H1 (cell line): ENCODE measurements around the gene NGEF. TPM values are rescaled to one million over a fixed set of nuclear protein-coding genes. Genes with fewer than 3 reads are reported as not detected.

Experiments used
- CTCF ChIA-PET: fragments of 300-600 bp; sonication (Branson Sonifier 250); formaldehyde crosslinking; loops from one replicate; lab custom pipeline; 2021; ENCODE audit not compliant: partially characterized antibody; lab: Charles Lee
- POLR2A ChIA-PET: fragments of 300-600 bp; sonication (Branson Sonifier 250); formaldehyde crosslinking; loops from one replicate; lab custom pipeline; 2021; ENCODE audit warnings: inconsistent platforms; ENCODE audit not compliant: partially characterized antibody; lab: Charles Lee
- DNase-seq, 2 experiments: peaks; one replicate each; pipeline versions ENCODE4 v3.0.0 to v3.0.0-alpha.2; 2010 to 2022; ENCODE audit warnings: low spot score in 2 of 2, low read depth in 1 of 2, mixed read lengths in 1 of 2
- FAIRE-seq: peaks from 2 replicates; lab custom pipeline; 2011; peaks lifted over from hg19 to GRCh38; lab: Jason Lieb, UNC
- H2AFZ ChIP-seq: 2 replicates; pipeline ENCODE4 v1.8.1; 2012; ENCODE audit warnings: low read length, inconsistent platforms
- H2AK5ac ChIP-seq: 2 replicates; pipeline ENCODE4 v1.6.1; 2013; ENCODE audit warnings: low read depth, low read length
- H2BK120ac ChIP-seq: replicated peaks from 2 replicates; pipeline ENCODE3; 2013; ENCODE audit warnings: low read depth, low read length, inconsistent platforms
- H2BK12ac ChIP-seq: 2 replicates; pipeline ENCODE4 v1.6.1; 2013; ENCODE audit warnings: low read depth, low read length
- H2BK15ac ChIP-seq: 2 replicates; pipeline ENCODE4 v1.6.1; 2013; ENCODE audit warnings: low read length
- H2BK20ac ChIP-seq: 2 replicates; pipeline ENCODE4 v1.6.1; 2013; ENCODE audit warnings: low read length
- H2BK5ac ChIP-seq: 2 replicates; pipeline ENCODE4 v1.6.1; 2013; ENCODE audit warnings: low read depth, low read length
- H3K14ac ChIP-seq: 2 replicates; pipeline ENCODE4 v1.6.1; 2013; ENCODE audit warnings: inconsistent platforms; ENCODE audit not compliant: insufficient read length
- H3K18ac ChIP-seq: 2 replicates; pipeline ENCODE4 v1.6.1; 2013; ENCODE audit warnings: low read length; ENCODE audit errors: extremely low read depth
- H3K23ac ChIP-seq: 2 replicates; pipeline ENCODE4 v1.6.1; 2013; ENCODE audit warnings: inconsistent platforms; ENCODE audit not compliant: insufficient read length
- H3K23me2 ChIP-seq: 2 replicates; pipeline ENCODE4 v1.6.1; 2013; ENCODE audit warnings: low read depth, low read length
- H3K27ac ChIP-seq: 2 replicates; pipeline ENCODE4 v1.6.1; 2011; ENCODE audit warnings: low read depth, low read length, inconsistent platforms
- H3K27me3 ChIP-seq, 4 experiments: replicated peaks in 1 of 4; 1 replicate in 1 of 4; 2 replicates in 3 of 4; pipeline versions ENCODE4 v1.6.1 to v1.8.1; 2011 to 2013; ENCODE audit warnings: low read length in 3 of 4, mild to moderate bottlenecking in 3 of 4, inconsistent platforms in 2 of 4, mixed read lengths in 2 of 4, moderate library complexity in 1 of 4; ENCODE audit not compliant: control insufficient read depth in 3 of 4, insufficient read depth in 3 of 4; ENCODE audit errors: extremely low read depth in 1 of 4
- H3K36me3 ChIP-seq, 4 experiments: 2 replicates each; pipeline versions ENCODE4 v1.6.1 to v1.8.1; 2011 to 2013; ENCODE audit warnings: mild to moderate bottlenecking in 4 of 4, low read length in 3 of 4, moderate library complexity in 2 of 4, control low read depth in 1 of 4, inconsistent platforms in 1 of 4; ENCODE audit not compliant: insufficient read depth in 4 of 4, control insufficient read depth in 2 of 4
- H3K4ac ChIP-seq: replicated peaks from 2 replicates; pipeline ENCODE3; 2013; ENCODE audit warnings: low read length, low read depth, mixed read lengths, inconsistent platforms; ENCODE audit not compliant: insufficient read length
- H3K4me1 ChIP-seq, 4 experiments: replicated peaks in 1 of 4; 1 replicate in 1 of 4; 2 replicates in 3 of 4; pipeline versions ENCODE4 v1.6.1 to v1.8.1; 2011 to 2013; ENCODE audit warnings: low read length in 3 of 4, inconsistent platforms in 2 of 4, mixed read lengths in 1 of 4; ENCODE audit not compliant: insufficient read depth in 4 of 4, control insufficient read depth in 3 of 4
- H3K4me2 ChIP-seq, 2 experiments: 2 replicates each; pipeline versions ENCODE4 v1.6.1 to v1.8.1; 2011 to 2013; ENCODE audit warnings: low read depth in 2 of 2, low read length in 2 of 2, control low read depth in 1 of 2, inconsistent platforms in 1 of 2, mild to moderate bottlenecking in 1 of 2; ENCODE audit not compliant: insufficient read depth in 1 of 2
- H3K4me3 ChIP-seq, 4 experiments: fragments of 200-600, 300-600 bp in 1 of 4; sonication (generic), shearing (Covaris generic), sonication (Bioruptor Twin) in 1 of 4; 2 replicates each; pipeline versions ENCODE4 v1.5.1 to v1.8.1; 2011 to 2016; ENCODE audit warnings: low read length in 4 of 4, low read depth in 3 of 4, control low read depth in 2 of 4, inconsistent platforms in 2 of 4, mild to moderate bottlenecking in 2 of 4, mixed read lengths in 1 of 4, moderate library complexity in 1 of 4; ENCODE audit not compliant: insufficient read depth in 2 of 4; ENCODE audit errors: extremely low read depth in 1 of 4
- H3K56ac ChIP-seq: replicated peaks from 2 replicates; pipeline ENCODE3; 2013; ENCODE audit warnings: low read depth, mild to moderate bottlenecking, mixed read lengths, low read length, inconsistent platforms; ENCODE audit not compliant: insufficient read length
- H3K79me1 ChIP-seq: 2 replicates; pipeline ENCODE4 v1.6.1; 2013; ENCODE audit warnings: low read depth, low read length, control low read depth
- H3K79me2 ChIP-seq, 2 experiments: 2 replicates each; pipeline versions ENCODE4 v1.6.1 to v1.8.1; 2012 to 2013; ENCODE audit warnings: low read length in 2 of 2, mild to moderate bottlenecking in 2 of 2, inconsistent platforms in 1 of 2; ENCODE audit not compliant: insufficient read depth in 2 of 2, control insufficient read depth in 1 of 2
- H3K9ac ChIP-seq, 4 experiments: replicated peaks in 1 of 4; 1 replicate in 1 of 4; 2 replicates in 3 of 4; pipeline versions ENCODE4 v1.6.1 to v1.8.1; 2011 to 2013; ENCODE audit warnings: low read depth in 3 of 4, low read length in 3 of 4, control low read depth in 2 of 4, mild to moderate bottlenecking in 2 of 4, moderate library complexity in 2 of 4, inconsistent platforms in 1 of 4; ENCODE audit errors: extremely low read depth in 1 of 4
- H3K9me3 ChIP-seq, 2 experiments: 2 replicates each; pipeline versions ENCODE4 v1.6.1 to v1.8.1; 2012 to 2013; ENCODE audit warnings: mild to moderate bottlenecking in 2 of 2, moderate library complexity in 2 of 2, control low read depth in 1 of 2, inconsistent platforms in 1 of 2, low read depth in 1 of 2, low read length in 1 of 2, mixed read lengths in 1 of 2; ENCODE audit not compliant: insufficient read depth in 2 of 2
- H4K20me1 ChIP-seq, 2 experiments: replicated peaks in 1 of 2; 2 replicates each; pipeline versions ENCODE3 to v1.8.1; 2011 to 2013; ENCODE audit warnings: inconsistent platforms in 2 of 2, low read length in 2 of 2, mild to moderate bottlenecking in 1 of 2; ENCODE audit not compliant: insufficient read depth in 2 of 2, control insufficient read depth in 1 of 2
- H4K5ac ChIP-seq: 2 replicates; pipeline ENCODE4 v1.6.1; 2013; ENCODE audit warnings: low read length, low read depth, mixed read lengths, inconsistent platforms; ENCODE audit not compliant: insufficient read length
- H4K8ac ChIP-seq: 2 replicates; pipeline ENCODE4 v1.8.0; 2013; ENCODE audit warnings: mild to moderate bottlenecking, moderate library complexity, low read length, inconsistent platforms; ENCODE audit not compliant: insufficient read depth; ENCODE audit errors: extremely low read depth
- H4K91ac ChIP-seq: replicated peaks from 2 replicates; pipeline ENCODE3; 2013; ENCODE audit warnings: low read length, mixed read lengths, inconsistent platforms; ENCODE audit not compliant: insufficient read length
- BACH1 ChIP-seq: IDR thresholded peaks from 2 replicates; pipeline ENCODE4 v1.6.1; 2012; ENCODE audit warnings: low read length, improper control_type of control experiment
- CBX8 ChIP-seq: fragments of 300-800, 300-1000 bp; sonication (generic); IDR thresholded peaks from 2 replicates; pipeline ENCODE4 v1.7.1; 2016; ENCODE audit warnings: low read depth, low read length, borderline replicate concordance
- EP300 ChIP-seq, 2 experiments: IDR thresholded peaks; 1 replicate in 1 of 2; 2 replicates in 1 of 2; pipeline ENCODE4 v1.6.1; 2011 to 2012; ENCODE audit warnings: low read depth in 2 of 2, low read length in 2 of 2, mild to moderate bottlenecking in 2 of 2, borderline replicate concordance in 1 of 2, inconsistent platforms in 1 of 2, moderate library complexity in 1 of 2
- EZH2 ChIP-seq: fragments of 200-600 bp; sonication (generic); IDR thresholded peaks from 2 replicates; pipeline ENCODE4 v1.7.1; 2012; ENCODE audit warnings: low read depth, mild to moderate bottlenecking, moderate library complexity, low read length, inconsistent platforms; ENCODE audit not compliant: severe bottlenecking
- GABPA ChIP-seq: IDR thresholded peaks from 2 replicates; pipeline ENCODE4 v1.6.1; 2011; ENCODE audit warnings: mild to moderate bottlenecking, low read length, moderate library complexity, borderline replicate concordance; ENCODE audit not compliant: insufficient read depth
- HDAC6 ChIP-seq: IDR thresholded peaks from one replicate; pipeline ENCODE4 v1.7.1; 2012; ENCODE audit warnings: low read depth, mild to moderate bottlenecking, inconsistent platforms, low read length, moderate library complexity
- KDM1A ChIP-seq: fragments of 200-600, 300-600 bp; sonication (generic); IDR thresholded peaks from 2 replicates; pipeline ENCODE4 v1.7.1; 2016; ENCODE audit warnings: mild to moderate bottlenecking, low read length, borderline replicate concordance
- MAX ChIP-seq: IDR thresholded peaks from 2 replicates; pipeline ENCODE4 v1.6.1; 2012; ENCODE audit warnings: inconsistent platforms
- NANOG ChIP-seq: IDR thresholded peaks from 2 replicates; pipeline ENCODE4 v1.6.1; 2011; ENCODE audit warnings: low read length, low read depth, mild to moderate bottlenecking, inconsistent platforms; ENCODE audit not compliant: insufficient read depth, poor library complexity, severe bottlenecking
- POU5F1 ChIP-seq: IDR thresholded peaks from 2 replicates; pipeline ENCODE4 v1.6.1; 2011; ENCODE audit warnings: low read depth, mild to moderate bottlenecking, low read length, moderate library complexity
- RNF2 ChIP-seq: fragments of 200-900, 300-1000 bp; sonication (generic); IDR thresholded peaks from 2 replicates; pipeline ENCODE4 v1.7.1; 2016; ENCODE audit warnings: borderline replicate concordance, low read depth, mild to moderate bottlenecking, antibody characterized with exemption, low read length; ENCODE audit not compliant: poor library complexity, severe bottlenecking; ENCODE audit errors: missing control alignments
- RXRA ChIP-seq: IDR thresholded peaks from 2 replicates; pipeline ENCODE4 v1.6.1; 2011; ENCODE audit warnings: low read depth, mild to moderate bottlenecking, low read length, moderate library complexity; ENCODE audit not compliant: insufficient read depth
- TCF12 ChIP-seq: IDR thresholded peaks from 2 replicates; pipeline ENCODE4 v1.6.1; 2011; ENCODE audit warnings: low read depth, mild to moderate bottlenecking, low read length
- YY1 ChIP-seq: IDR thresholded peaks from 2 replicates; pipeline ENCODE4 v1.6.1; 2011; ENCODE audit warnings: low read depth, mild to moderate bottlenecking, low read length
- WGBS, 2 experiments: shearing (Covaris generic) in 1 of 2; methylation state at CpG; one replicate each; pipeline versions ENCODE4 v1.1.6 to v1.1.7; 2013 to 2015; ENCODE audit warnings: low lambda C conversion rate in 2 of 2, mixed read lengths in 2 of 2, inconsistent platforms in 1 of 2, low coverage in 1 of 2, missing lambda C conversion rate in 1 of 2; ENCODE audit not compliant: insufficient replicate concordance in 2 of 2, insufficient coverage in 1 of 2, insufficient read length in 1 of 2; ENCODE audit errors: extremely low coverage in 1 of 2, missing lambda C conversion rate in 1 of 2; 5-methylcytosine and 5-hydroxymethylcytosine counted together
- polyA plus RNA-seq, 7 experiments: library from polyadenylated mRNA; depleted of rRNA in 3 of 7; stranded (reverse) in 5 of 7; unstranded in 2 of 7; fragments of >200 nt in 5 of 7; fragments of 200-250 nt in 2 of 7; gene quantifications; 1 replicate in 5 of 7; 2 replicates in 1 of 7; 4 replicates in 1 of 7; pipeline versions ENCODE4 v1.2.1 to v1.2.3, GENCODE V29; 2011 to 2013; ENCODE audit warnings: missing spikeins in 2 of 7, mixed read lengths in 2 of 7
- total RNA-seq: library from RNA; stranded (reverse); fragmentation: NEBNext Ultra II Directional; extraction: Animal tissue kit (Norgen Biotek cat#: 25700); gene quantifications from 2 replicates; pipeline ENCODE4 v1.2.1, GENCODE V29; 2021

The NGEF gene
- total and polyA plus RNA-seq, 2 of the 8 experiments (the other 6 are each of a cell fraction or from before 2014, with no cell fraction given), result 2.7 to 3.2 TPM

DNA sequence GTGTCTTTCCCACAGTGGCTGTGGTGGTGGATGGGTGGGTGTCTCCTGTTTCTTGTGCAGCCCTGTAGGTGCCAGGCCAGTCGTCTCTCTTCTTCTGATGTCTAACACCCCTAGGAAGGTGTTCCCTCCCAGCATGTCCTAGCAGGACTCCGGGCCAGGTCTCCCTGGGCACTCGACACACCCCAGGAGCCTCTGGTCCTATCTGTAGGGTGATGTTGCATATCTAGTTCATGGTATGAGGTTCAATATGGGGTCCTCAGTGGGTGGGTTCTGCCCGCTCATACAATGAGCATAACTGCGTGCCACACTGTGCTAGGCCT, 14.4 kb downstream of the NGEF start:
- H3K36me3 ChIP-seq, result no peaks in the 10 kb centered on the region
- H4K8ac ChIP-seq, result no peak overlapping the region
- H2AK5ac ChIP-seq, result no peak overlapping the region
- H3K56ac ChIP-seq, result no peak overlapping the region
- H2BK15ac ChIP-seq, result no peak overlapping the region
- no peak overlapping the region for H3K14ac ChIP-seq
- no peaks in the 10 kb centered on the region for H3K9me3 ChIP-seq
- H4K91ac ChIP-seq, result no peak overlapping the region
- no peak overlapping the region for H3K4me2 ChIP-seq
- H4K20me1 ChIP-seq, result no peaks in the 10 kb centered on the region
- H3K23ac ChIP-seq, result no peak overlapping the region
- H2BK20ac ChIP-seq, result no peak overlapping the region
- no peak overlapping the region for H3K18ac ChIP-seq
- no peaks in the 10 kb centered on the region for H3K79me2 ChIP-seq
- H2AFZ ChIP-seq, result no peak overlapping the region
- no peak overlapping the region for H3K4ac ChIP-seq
- H2BK12ac ChIP-seq, result no peak overlapping the region
- no peaks in the 10 kb centered on the region for H3K23me2 ChIP-seq
- H3K27me3 ChIP-seq, result no peaks in the 10 kb centered on the region
- H3K9ac ChIP-seq, result no peak overlapping the region
- no peak overlapping the region for H3K4me3 ChIP-seq
- H3K27ac ChIP-seq, result no peak overlapping the region
- no peak overlapping the region for H2BK120ac ChIP-seq
- CTCF ChIA-PET, result interaction anchor here (0.5 to 4.4 kb wide), 10 partner anchors 8 to 236 kb away, joined by 3 to 13 read pairs (median 8); partner anchors contain the start of gene NGEF
- POLR2A ChIA-PET, result no interaction called here
- H2BK5ac ChIP-seq, result no peak overlapping the region
- DNase-seq (no peak), FAIRE-seq (no peak)
- no peaks in the 10 kb centered on the region; a peak in 1 of 7 replicates for H3K4me1 ChIP-seq
- no peak overlapping the region for H4K5ac ChIP-seq
- no peaks in the 10 kb centered on the region for H3K79me1 ChIP-seq
- WGBS, 2 experiments, result 91% methylated on average over 4 of the region's 5 CpGs; no CpG with 5 or more reads in 1 of the 2 experiments
- TF ChIP-seq RNF2, result no peak
- TF ChIP-seq POU5F1, result no peak
- no peak for TF ChIP-seq EP300 (IDR thresholded peaks at IDR 0.05; ENCODE audit: borderline replicate concordance in 1 of 2, low read depth in 2 of 2, low read length in 2 of 2)
- no peak for TF ChIP-seq TCF12
- TF ChIP-seq GABPA, result no peak
- no peak for TF ChIP-seq MAX
- no peak for TF ChIP-seq CBX8
- TF ChIP-seq NANOG, result no peak
- no peak for TF ChIP-seq RXRA
- no peak for TF ChIP-seq EZH2
- no peak for TF ChIP-seq BACH1
- TF ChIP-seq HDAC6, result no peak
- no peak for TF ChIP-seq YY1
- no peak for TF ChIP-seq KDM1A
